Peyer's patch (tissue), 4 donors: Measurements from ENCODE around the gene PLN. TPM values are rescaled to one million over a fixed set of nuclear protein-coding genes. Genes with fewer than 3 reads are reported as not detected.

Source experiments
- DNase-seq, 3 donors: peaks; one replicate each; pipeline ENCODE4 v3.0.0-alpha.2; 2017 to 2019
- H3K27ac ChIP-seq, 4 donors: fragments of 200-600 bp; sonication (generic); one replicate each; pipeline ENCODE4 v1.5.1; 2016 to 2019
- H3K27me3 ChIP-seq, 2 donors: fragments of 200-600 bp; sonication (generic); one replicate each; pipeline ENCODE4 v1.5.1; 2019
- H3K36me3 ChIP-seq, 3 donors: fragments of 200-600 bp; sonication (generic); one replicate each; pipeline ENCODE4 v1.5.1; 2016 to 2019
- H3K4me1 ChIP-seq, 4 donors: fragments of 200-600 bp; sonication (generic); one replicate each; pipeline ENCODE4 v1.5.1; 2016 to 2019
- H3K4me3 ChIP-seq, 4 donors: fragments of 200-600 bp; sonication (generic); 1 replicate in 3 of 4; 2 replicates in 1 of 4; pipeline ENCODE4 v1.5.1; 2016 to 2019; ENCODE audit warnings: mild to moderate bottlenecking in 1 of 4
- H3K9me3 ChIP-seq, 4 donors: fragments of 200-600 bp; sonication (generic); one replicate each; pipeline ENCODE4 v1.5.1; 2016 to 2019; ENCODE audit warnings: mild to moderate bottlenecking in 1 of 4
- POLR2A ChIP-seq, 2 donors: fragments of 450-650 bp; IDR thresholded peaks; one replicate each; pipeline ENCODE4 v1.5.1; 2017; ENCODE audit warnings: antibody characterized with exemption in 2 of 2, mild to moderate bottlenecking in 2 of 2, moderate library complexity in 2 of 2
- total RNA-seq, 4 donors: library from RNA; depleted of rRNA; stranded (reverse); fragments of >200 nt; gene quantifications; one replicate each; pipeline ENCODE4 v1.1.0, GENCODE V29; 2016
- TF ChIP-seq, protein P1 (sequence below), 6 experiments: fragments of 450-650 bp in 4 of 6; fragments of 200-600 bp in 2 of 6; sonication (generic) in 1 of 6; IDR thresholded peaks; one replicate each; pipeline ENCODE4 v1.5.1; 2017 to 2019; ENCODE audit warnings: antibody characterized with exemption in 6 of 6, mild to moderate bottlenecking in 3 of 6, moderate library complexity in 1 of 6

PLN gene
- total RNA-seq, 4 donors from 2014 or later, result 6.1 to 28.9 (median 12.2) TPM

DNA sequence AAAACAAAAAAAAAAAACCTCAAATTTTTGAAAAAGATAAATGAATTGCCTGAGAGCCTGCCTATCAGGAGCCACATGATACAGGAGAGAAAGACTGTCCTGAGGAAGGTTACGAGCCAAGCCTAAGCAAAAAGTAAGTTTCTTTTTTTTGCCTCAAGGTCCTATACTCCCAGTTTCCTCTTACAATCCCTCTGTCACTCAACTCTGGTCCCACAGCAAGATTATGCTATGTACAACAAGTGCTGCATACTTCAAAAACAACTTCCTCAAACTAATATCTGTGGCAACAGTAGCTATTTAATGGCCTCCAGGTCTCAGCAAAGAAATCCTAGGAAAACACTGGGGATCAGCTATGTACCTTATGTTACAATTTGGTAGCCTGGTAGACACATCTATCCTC lies 46.8 kb downstream of the PLN start:
- TF ChIP-seq, protein P1, sequence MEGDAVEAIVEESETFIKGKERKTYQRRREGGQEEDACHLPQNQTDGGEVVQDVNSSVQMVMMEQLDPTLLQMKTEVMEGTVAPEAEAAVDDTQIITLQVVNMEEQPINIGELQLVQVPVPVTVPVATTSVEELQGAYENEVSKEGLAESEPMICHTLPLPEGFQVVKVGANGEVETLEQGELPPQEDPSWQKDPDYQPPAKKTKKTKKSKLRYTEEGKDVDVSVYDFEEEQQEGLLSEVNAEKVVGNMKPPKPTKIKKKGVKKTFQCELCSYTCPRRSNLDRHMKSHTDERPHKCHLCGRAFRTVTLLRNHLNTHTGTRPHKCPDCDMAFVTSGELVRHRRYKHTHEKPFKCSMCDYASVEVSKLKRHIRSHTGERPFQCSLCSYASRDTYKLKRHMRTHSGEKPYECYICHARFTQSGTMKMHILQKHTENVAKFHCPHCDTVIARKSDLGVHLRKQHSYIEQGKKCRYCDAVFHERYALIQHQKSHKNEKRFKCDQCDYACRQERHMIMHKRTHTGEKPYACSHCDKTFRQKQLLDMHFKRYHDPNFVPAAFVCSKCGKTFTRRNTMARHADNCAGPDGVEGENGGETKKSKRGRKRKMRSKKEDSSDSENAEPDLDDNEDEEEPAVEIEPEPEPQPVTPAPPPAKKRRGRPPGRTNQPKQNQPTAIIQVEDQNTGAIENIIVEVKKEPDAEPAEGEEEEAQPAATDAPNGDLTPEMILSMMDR (IDR thresholded peaks at IDR 0.05), result no peak
- TF ChIP-seq POLR2A (IDR thresholded peaks at IDR 0.05), result no peak
- no peaks in the 10 kb centered on the region for H3K36me3 ChIP-seq
- no peaks in the 10 kb centered on the region for H3K27me3 ChIP-seq
- no peaks in the 10 kb centered on the region for H3K9me3 ChIP-seq
- no peak overlapping the region for H3K27ac ChIP-seq
- no peak overlapping the region for H3K4me3 ChIP-seq
- no peak for DNase-seq
- no peaks in the 10 kb centered on the region for H3K4me1 ChIP-seq

DNA sequence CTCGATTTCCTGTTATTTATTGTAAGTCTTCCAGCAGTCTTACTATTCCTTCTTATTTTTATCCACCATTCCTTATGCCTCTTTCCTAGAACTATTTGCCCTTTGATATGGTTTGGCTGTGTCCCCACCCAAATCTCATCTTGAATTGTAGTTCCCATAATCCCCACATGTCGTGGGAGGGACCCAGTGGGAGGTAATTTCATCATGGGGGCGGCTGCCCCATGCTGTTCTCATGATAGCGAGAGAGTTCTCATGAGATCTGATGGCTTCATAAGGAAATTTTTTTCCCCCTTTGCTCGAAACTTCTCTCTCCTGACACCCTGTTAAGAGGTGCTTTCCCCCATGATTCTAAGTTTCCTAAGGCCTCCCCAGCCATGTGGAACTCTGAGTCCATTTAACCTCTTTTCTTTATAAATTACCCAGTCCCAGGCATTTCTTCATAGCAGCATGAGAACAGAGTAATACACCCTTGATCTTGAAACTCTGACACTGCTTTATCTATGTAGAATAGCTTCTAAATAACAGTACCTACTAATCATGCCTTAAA lies 48.8 kb downstream of the PLN start:
- Histone ChIP-seq H3K27ac (no peak overlapping the region), H3K4me3 (no peak overlapping the region), H3K36me3 (no peaks in the 10 kb centered on the region), H3K27me3 (no peaks in the 10 kb centered on the region), H3K9me3 (no peaks in the 10 kb centered on the region), H3K4me1 (no peaks in the 10 kb centered on the region)
- DNase-seq, result no peak
- TF ChIP-seq, protein P1 (IDR thresholded peaks at IDR 0.05), result no peak
- TF ChIP-seq POLR2A (IDR thresholded peaks at IDR 0.05), result no peak

DNA sequence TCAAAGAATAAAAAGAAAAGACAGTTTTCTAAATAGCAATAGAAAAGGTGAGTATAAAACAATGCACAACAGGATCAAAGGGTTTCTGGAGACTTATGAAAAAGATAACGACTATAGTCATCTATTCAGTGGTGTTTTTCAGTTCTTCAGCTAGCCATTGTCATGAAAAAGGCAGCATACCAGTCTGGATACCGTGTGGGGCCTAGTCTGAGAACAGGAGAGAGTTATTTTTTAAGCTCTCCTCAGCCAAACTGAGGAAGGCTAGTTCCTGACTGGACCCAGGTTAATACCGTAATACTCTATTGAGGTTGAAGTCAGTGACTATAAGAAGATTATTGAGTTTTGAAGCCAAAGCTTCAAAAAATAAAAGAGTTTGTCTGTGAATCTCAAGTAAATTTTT lies 49.5 kb downstream of the PLN start:
- H3K4me1 ChIP-seq, result no peaks in the 10 kb centered on the region
- TF ChIP-seq POLR2A (IDR thresholded peaks at IDR 0.05), result no peak
- TF ChIP-seq, protein P1 (IDR thresholded peaks at IDR 0.05), result no peak
- H3K27me3 ChIP-seq, result no peaks in the 10 kb centered on the region
- DNase-seq, result no peak
- no peak overlapping the region for H3K4me3 ChIP-seq
- H3K9me3 ChIP-seq, result no peaks in the 10 kb centered on the region
- no peaks in the 10 kb centered on the region for H3K36me3 ChIP-seq
- H3K27ac ChIP-seq, result no peak overlapping the region

DNA sequence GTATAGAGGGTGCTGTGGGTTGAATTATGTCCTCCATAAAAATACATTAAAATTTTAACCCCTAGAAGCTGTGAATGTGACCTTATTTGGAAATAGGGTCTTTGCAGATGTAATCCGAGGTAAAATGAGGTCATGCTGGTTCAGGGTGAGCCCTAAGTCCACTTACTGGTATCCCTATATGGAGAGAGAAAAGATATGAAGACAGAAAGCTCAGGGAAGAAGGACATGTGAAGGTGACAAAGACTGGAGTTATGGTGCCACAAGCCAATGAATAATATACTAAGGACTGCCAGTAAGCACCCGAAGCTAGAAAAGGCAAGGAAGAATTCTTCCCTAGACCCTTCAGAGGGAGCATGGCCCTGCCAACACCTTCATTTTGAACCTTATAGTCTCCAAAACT lies 50.2 kb downstream of the PLN start:
- H3K36me3 ChIP-seq, result no peaks in the 10 kb centered on the region
- no peak for DNase-seq
- H3K9me3 ChIP-seq, result no peaks in the 10 kb centered on the region
- TF ChIP-seq POLR2A (IDR thresholded peaks at IDR 0.05), result no peak
- TF ChIP-seq, protein P1 (IDR thresholded peaks at IDR 0.05), result no peak
- no peaks in the 10 kb centered on the region for H3K27me3 ChIP-seq
- no peak overlapping the region for H3K27ac ChIP-seq
- no peaks in the 10 kb centered on the region for H3K4me1 ChIP-seq
- H3K4me3 ChIP-seq, result no peak overlapping the region

DNA sequence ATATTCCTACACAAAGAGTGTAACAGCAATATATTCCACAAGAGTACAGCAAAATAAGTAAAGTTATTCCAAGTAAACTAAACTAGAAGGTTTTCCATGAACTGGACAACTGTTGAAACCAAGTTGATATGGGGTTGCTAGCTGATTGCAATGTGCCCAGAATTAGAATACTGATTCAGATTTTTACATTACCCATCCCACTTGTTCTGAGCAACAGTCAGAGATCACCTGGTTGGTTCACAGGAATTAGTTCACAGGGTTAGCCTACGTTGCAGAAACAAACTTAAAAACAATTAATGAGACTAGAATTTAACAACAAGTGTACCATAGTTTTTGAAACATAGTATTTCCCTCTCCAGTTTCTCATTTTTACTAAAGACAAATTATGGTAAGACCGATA lies 54.2 kb downstream of the PLN start:
- TF ChIP-seq, protein P1 (IDR thresholded peaks at IDR 0.05), result no peak
- Histone ChIP-seq H3K4me3 (no peak overlapping the region), H3K4me1 (peaks cover 0 to 5% (median 0%) of the 10 kb centered on the region in 4 donors), H3K27me3 (no peaks in the 10 kb centered on the region), H3K27ac (no peak overlapping the region), H3K36me3 (no peaks in the 10 kb centered on the region), H3K9me3 (no peaks in the 10 kb centered on the region)
- no peak for DNase-seq

DNA sequence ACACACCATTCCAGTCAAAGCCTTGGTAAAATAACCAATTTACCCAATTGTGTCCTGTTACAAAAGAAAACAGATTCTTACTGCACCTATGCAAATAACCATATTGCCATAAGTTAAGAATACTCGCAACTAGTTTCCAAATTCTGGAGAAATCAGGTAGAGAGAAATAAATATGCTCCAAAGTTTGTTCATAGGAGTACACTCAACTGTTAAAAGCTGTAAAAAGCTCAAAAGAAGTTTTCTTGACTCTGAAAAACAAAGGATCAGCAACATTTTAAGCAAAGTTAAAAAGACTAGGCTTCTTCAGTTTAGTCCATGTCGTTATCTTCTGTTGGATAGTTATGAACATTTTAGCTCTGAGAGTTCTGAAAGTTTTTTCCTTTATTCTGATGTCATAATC lies 55.3 kb downstream of the PLN start:
- peaks cover 0 to 5% (median 0%) of the 10 kb centered on the region in 4 donors for H3K4me1 ChIP-seq
- TF ChIP-seq, protein P1 (IDR thresholded peaks at IDR 0.05), result no peak
- TF ChIP-seq POLR2A (IDR thresholded peaks at IDR 0.05), result no peak
- H3K9me3 ChIP-seq, result no peaks in the 10 kb centered on the region
- no peaks in the 10 kb centered on the region for H3K36me3 ChIP-seq
- H3K27me3 ChIP-seq, result no peaks in the 10 kb centered on the region
- DNase-seq, result no peak
- H3K4me3 ChIP-seq, result no peak overlapping the region
- no peak overlapping the region for H3K27ac ChIP-seq
